Left lung (tissue), 14 donors: ENCODE data around the gene DCAF8L2. TPM values are rescaled to one million over a fixed set of nuclear protein-coding genes. Genes with fewer than 3 reads are reported as not detected.
"Not testable (repeated sequence)": the region's sequence is repeated elsewhere in the genome, so short reads cannot be mapped to it uniquely, and the experiment has no call there.

Experiments used
- ATAC-seq: fragments of 200-7000 bp; cut with Tn5 transposase; one replicate; pipeline ENCODE4 v1.9.1; 2020; ENCODE audit warnings: moderate library complexity
- DNase-seq, 4 donors: peaks; one replicate each; pipeline ENCODE4 v3.0.0-alpha.2; 2013 to 2020
- H3K27ac ChIP-seq, 2 donors: fragments of 200-600 bp; sonication (generic) in 1 of 2; one replicate each; pipeline versions ENCODE4 v1.5.0 to v1.8.0; 2020 to 2021
- H3K27me3 ChIP-seq, 2 donors: fragments of 200-600 bp; sonication (generic) in 1 of 2; one replicate each; pipeline versions ENCODE4 v1.5.0 to v1.8.0; 2020 to 2021
- H3K36me3 ChIP-seq, 2 donors: fragments of 200-600 bp; sonication (generic) in 1 of 2; one replicate each; pipeline versions ENCODE4 v1.5.0 to v1.8.0; 2020 to 2021
- H3K4me1 ChIP-seq, 2 donors: fragments of 200-600 bp; one replicate each; pipeline ENCODE4 v1.8.0; 2021
- H3K4me3 ChIP-seq, 2 donors: fragments of 200-600 bp; sonication (generic) in 1 of 2; one replicate each; pipeline versions ENCODE4 v1.5.0 to v1.8.0; 2020 to 2021; ENCODE audit warnings: mild to moderate bottlenecking in 1 of 2
- H3K9me3 ChIP-seq, 2 donors: fragments of 200-600 bp; sonication (generic) in 1 of 2; one replicate each; pipeline versions ENCODE4 v1.5.0 to v1.8.0; 2020 to 2021
- intact Hi-C, 2 donors: fragments of 100-400 bp; cut with DNase I; formaldehyde crosslinking; loops; one replicate each; pipeline versions ENCODE4 v1.11.2 to v1.14.2; 2022
- long read RNA-seq, 12 donors: library from polyadenylated mRNA in 2 of 12; unstranded in 2 of 12; transcript quantifications; one replicate each; pipeline ENCODE4 v2.0.0 and lab custom pipeline, GENCODE V29; 2019 to 2026
- polyA plus RNA-seq, 6 donors: library from polyadenylated mRNA; unstranded; fragments of 120-200 nt; gene quantifications; one replicate each; pipeline ENCODE4 v1.2.1, GENCODE V29; 2013; ENCODE audit not compliant: insufficient read length in 6 of 6
- total RNA-seq, 2 donors: library from RNA; stranded (reverse); fragmentation: NEBNext Ultra II Directional; extraction: Animal tissue kit (Norgen Biotek cat#: 25700); gene quantifications; one replicate each; pipeline ENCODE4 v1.2.1, GENCODE V29; 2021
- TF ChIP-seq, protein P1 (sequence below), 2 donors: fragments of 200-600 bp; sonication (generic) in 1 of 2; IDR thresholded peaks; one replicate each; pipeline versions ENCODE4 v1.5.0 to v1.8.0; 2021; ENCODE audit warnings: antibody characterized with exemption in 2 of 2
- donor health status: DM: no; HTN: yes; CAD: no.
- donor health status: DM: no; HTN: no; CAD: no.

The DCAF8L2 gene
- total RNA-seq (not detected), polyA plus RNA-seq (not detected)
- long read RNA-seq, donor 1: 0 reads
- long read RNA-seq, donor 2: 0 reads
- long read RNA-seq, donor 3: 0 reads
- long read RNA-seq, donor 4: 0 reads
- long read RNA-seq, donor 5: 0 reads
- long read RNA-seq, donor 6: 0 reads
- long read RNA-seq, donor 7: 0 reads
- long read RNA-seq, donor 8: 0 reads
- long read RNA-seq, donor 9: 0 reads
- long read RNA-seq, donor 10: 0 reads
- long read RNA-seq, donor 11: 0 reads
- long read RNA-seq, donor 12: 0 reads

DNA sequence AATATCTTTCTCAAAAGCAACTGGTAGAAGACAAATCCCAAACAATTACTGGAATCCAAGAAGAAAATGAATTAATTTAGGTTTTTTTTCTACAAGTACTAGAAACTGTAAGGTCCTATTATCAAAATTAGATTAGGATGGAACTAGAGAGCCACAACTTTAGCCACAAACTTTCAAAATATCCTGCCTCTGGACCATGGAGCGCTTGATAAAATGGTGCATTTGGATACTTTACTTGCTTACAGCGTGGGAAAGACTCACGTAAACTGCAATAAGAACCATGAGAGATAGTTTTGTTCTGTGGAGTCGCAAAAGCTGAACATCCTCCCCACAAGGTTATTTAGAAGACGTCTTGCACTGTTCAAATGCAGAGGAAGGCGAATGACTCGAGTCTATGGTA is at the start of gene DCAF8L2:
TSS of gene DCAF8L2 (plus strand) at position 301 of the 400 bp plus-strand sequence. CDS start 156,552 bp downstream, outside the sequence.
- Histone ChIP-seq H3K9me3 (no peaks in the 10 kb centered on the region), H3K27ac (no peak within 1 kb of the TSS), H3K36me3 (no peaks in the 10 kb centered on the region), H3K4me1 (no peaks in the 10 kb centered on the region), H3K4me3 (no peak within 1 kb of the TSS), H3K27me3 (no peaks in the 10 kb centered on the region)
- DNase-seq (no peak), ATAC-seq (no peak)
- TF ChIP-seq, protein P1, sequence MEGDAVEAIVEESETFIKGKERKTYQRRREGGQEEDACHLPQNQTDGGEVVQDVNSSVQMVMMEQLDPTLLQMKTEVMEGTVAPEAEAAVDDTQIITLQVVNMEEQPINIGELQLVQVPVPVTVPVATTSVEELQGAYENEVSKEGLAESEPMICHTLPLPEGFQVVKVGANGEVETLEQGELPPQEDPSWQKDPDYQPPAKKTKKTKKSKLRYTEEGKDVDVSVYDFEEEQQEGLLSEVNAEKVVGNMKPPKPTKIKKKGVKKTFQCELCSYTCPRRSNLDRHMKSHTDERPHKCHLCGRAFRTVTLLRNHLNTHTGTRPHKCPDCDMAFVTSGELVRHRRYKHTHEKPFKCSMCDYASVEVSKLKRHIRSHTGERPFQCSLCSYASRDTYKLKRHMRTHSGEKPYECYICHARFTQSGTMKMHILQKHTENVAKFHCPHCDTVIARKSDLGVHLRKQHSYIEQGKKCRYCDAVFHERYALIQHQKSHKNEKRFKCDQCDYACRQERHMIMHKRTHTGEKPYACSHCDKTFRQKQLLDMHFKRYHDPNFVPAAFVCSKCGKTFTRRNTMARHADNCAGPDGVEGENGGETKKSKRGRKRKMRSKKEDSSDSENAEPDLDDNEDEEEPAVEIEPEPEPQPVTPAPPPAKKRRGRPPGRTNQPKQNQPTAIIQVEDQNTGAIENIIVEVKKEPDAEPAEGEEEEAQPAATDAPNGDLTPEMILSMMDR (IDR thresholded peaks at IDR 0.05): no peak
- intact Hi-C loops: no loop called here

DNA sequence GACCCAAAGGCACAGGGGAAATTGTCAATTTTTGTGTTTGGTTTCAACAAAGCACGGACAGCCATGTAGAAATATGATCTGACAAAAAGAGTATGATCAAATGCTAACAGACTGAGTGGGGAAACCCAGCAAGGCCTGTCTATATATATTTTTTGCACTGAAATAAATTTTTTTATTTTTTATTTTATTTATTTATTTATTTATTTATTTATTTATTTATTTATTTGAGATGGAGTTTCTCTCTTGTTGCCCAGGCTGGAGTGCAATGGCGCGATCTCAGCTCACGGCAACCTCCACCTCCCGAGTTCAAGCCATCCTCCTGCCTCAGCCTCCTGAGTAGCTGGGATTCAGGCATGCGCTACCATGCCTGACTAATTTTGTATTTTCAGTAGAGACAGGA is 49.0 kb upstream of the DCAF8L2 start:
- intact Hi-C loops, H3K9me3 ChIP-seq, H3K27ac ChIP-seq, H3K4me1 ChIP-seq, ATAC-seq, DNase-seq, H3K4me3 ChIP-seq, H3K36me3 ChIP-seq, H3K27me3 ChIP-seq: not testable (repeated sequence)

DNA sequence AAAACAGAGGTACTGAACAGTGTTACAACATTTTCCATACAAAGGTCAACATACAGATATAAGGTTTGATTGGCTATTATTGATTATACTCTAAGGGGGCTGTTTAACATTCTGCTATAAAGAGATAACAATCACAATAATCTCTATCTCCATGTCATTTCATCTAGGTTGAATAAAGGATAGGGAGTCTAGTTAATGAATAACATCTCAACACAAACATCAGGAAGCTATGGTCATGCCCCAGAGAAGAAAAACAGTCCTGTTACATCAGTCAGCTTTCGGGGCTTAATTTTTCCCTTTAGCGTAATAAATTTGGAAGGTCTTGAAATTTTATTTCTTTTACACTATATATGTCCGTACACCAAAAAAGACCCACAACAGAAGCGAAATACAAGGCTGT is 41.5 kb upstream of the DCAF8L2 start:
- H3K27me3 ChIP-seq: no peaks in the 10 kb centered on the region
- no peak overlapping the region for H3K27ac ChIP-seq
- no peaks in the 10 kb centered on the region for H3K9me3 ChIP-seq
- ATAC-seq: no peak
- intact Hi-C loops: no loop called here
- no peak overlapping the region for H3K4me3 ChIP-seq
- H3K36me3 ChIP-seq: no peaks in the 10 kb centered on the region
- DNase-seq: no peak
- H3K4me1 ChIP-seq: no peaks in the 10 kb centered on the region
- TF ChIP-seq, protein P1 (IDR thresholded peaks at IDR 0.05): no peak

DNA sequence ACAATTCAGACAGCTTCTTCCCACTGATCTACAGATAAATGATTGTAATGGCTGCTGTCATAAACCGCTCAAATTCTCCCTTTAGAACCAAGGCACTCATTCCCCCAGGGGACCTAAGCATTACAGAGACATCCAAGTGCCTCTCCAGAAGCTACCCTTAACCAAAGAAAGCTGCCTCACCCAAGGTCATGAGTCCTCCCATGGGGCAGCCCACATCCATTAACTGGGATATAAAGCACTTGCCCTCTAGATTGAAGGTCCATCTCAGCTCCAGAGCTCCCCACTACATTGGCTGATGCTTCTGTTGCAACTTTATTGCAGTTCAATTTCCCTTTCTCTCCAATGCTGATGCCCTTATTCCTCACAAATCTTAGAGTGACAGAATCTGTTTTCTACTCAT is 40.5 kb upstream of the DCAF8L2 start:
- DNase-seq (no peak), ATAC-seq (no peak)
- Histone ChIP-seq H3K27me3 (no peaks in the 10 kb centered on the region), H3K36me3 (no peaks in the 10 kb centered on the region), H3K9me3 (no peaks in the 10 kb centered on the region), H3K4me1 (no peaks in the 10 kb centered on the region), H3K27ac (no peak overlapping the region), H3K4me3 (no peak overlapping the region)
- intact Hi-C loops: no loop called here
- TF ChIP-seq, protein P1 (IDR thresholded peaks at IDR 0.05): no peak

DNA sequence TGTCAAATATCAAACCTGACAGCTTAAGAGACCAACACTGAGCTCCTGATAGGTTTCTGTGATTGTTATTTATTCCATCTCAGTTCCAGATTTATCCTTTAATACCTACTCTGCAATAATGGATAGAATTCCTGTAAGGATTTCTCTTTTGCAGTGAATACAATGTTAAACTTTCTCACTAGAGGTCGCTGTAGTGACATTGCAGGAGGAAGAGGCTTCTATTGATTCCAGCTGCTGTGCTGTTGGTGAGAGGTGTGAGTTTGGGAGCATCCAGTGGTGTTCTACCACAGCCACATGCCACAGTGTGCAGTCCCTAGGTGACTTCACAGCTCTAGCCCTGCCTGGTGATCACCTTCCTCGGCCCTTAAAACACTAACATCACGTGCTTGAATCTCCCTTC is 34.6 kb upstream of the DCAF8L2 start:
- DNase-seq (peak in 1 of 4 donors; percentile 18), ATAC-seq (no peak)
- no peak overlapping the region for H3K4me3 ChIP-seq
- no peaks in the 10 kb centered on the region for H3K36me3 ChIP-seq
- intact Hi-C loops: no loop called here
- TF ChIP-seq, protein P1 (IDR thresholded peaks at IDR 0.05): peak in 1 of 2 donors; percentile 28
- H3K4me1 ChIP-seq: no peaks in the 10 kb centered on the region
- no peaks in the 10 kb centered on the region for H3K27me3 ChIP-seq
- H3K9me3 ChIP-seq: no peaks in the 10 kb centered on the region
- H3K27ac ChIP-seq: no peak overlapping the region

DNA sequence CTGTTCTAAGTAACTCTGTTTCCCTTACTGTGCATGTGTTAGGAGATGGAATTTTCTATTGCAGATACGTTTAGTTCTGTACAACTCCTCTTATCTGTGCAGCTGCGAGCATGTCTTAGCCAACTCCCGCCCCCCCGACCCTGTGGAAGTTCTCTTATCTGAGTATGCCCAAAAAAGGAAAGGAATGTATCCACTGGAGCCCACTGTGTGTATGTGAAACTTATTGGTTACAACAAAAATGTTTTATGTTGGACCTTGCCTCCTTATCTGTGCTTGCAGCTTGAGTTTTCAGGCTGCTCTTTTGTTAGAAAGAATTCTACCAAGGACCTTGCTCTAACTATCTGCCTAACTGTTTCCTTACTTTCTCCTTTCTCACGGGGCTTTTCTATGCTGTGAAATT is 24.2 kb upstream of the DCAF8L2 start:
- DNase-seq (peak in 1 of 4 donors; percentile 20), ATAC-seq (no peak)
- no peak overlapping the region for H3K27ac ChIP-seq

More for the DNA sequence above, 24.2 kb upstream of the DCAF8L2 start:
- no peaks in the 10 kb centered on the region for H3K9me3 ChIP-seq
- H3K27me3 ChIP-seq: no peaks in the 10 kb centered on the region
- intact Hi-C loops: no loop called here
- no peaks in the 10 kb centered on the region for H3K4me1 ChIP-seq
- H3K4me3 ChIP-seq: no peak overlapping the region
- H3K36me3 ChIP-seq: no peaks in the 10 kb centered on the region
- TF ChIP-seq, protein P1 (IDR thresholded peaks at IDR 0.05): no peak
